Breast epithelium (tissue), 4 donors: Measurements from ENCODE around the gene MVB12B. TPM values are rescaled to one million over a fixed set of nuclear protein-coding genes. Genes with fewer than 3 reads are reported as not detected.

Experiments
- DNase-seq, 2 donors: peaks; one replicate each; pipeline ENCODE4 v3.0.0-alpha.2; 2019; ENCODE audit warnings: low spot score in 2 of 2
- H3K27ac ChIP-seq, 2 donors: fragments of 200-600 bp; sonication (generic) in 1 of 2; one replicate each; pipeline ENCODE4 v1.5.1; 2016 to 2019; ENCODE audit warnings: mild to moderate bottlenecking in 1 of 2
- H3K27me3 ChIP-seq, 2 donors: fragments of 200-600 bp; sonication (generic) in 1 of 2; one replicate each; pipeline versions ENCODE4 v1.5.1 to v1.6.0; 2017 to 2019; ENCODE audit warnings: control low read depth in 1 of 2, mild to moderate bottlenecking in 1 of 2
- H3K36me3 ChIP-seq: fragments of 200-600 bp; one replicate; pipeline ENCODE4 v1.5.1; 2019
- H3K4me1 ChIP-seq, 2 donors: fragments of 200-600 bp; sonication (generic); one replicate each; pipeline ENCODE4 v1.5.1; 2016 to 2019; ENCODE audit warnings: control low read depth in 1 of 2
- H3K4me3 ChIP-seq, 3 donors: fragments of 200-600 bp; sonication (generic); 1 replicate in 2 of 3; 2 replicates in 1 of 3; pipeline ENCODE4 v1.5.1; 2016 to 2019; ENCODE audit warnings: mild to moderate bottlenecking in 3 of 3, moderate library complexity in 2 of 3
- H3K9me3 ChIP-seq, 2 donors: fragments of 200-600 bp; sonication (generic) in 1 of 2; one replicate each; pipeline ENCODE4 v1.5.1; 2016 to 2019; ENCODE audit warnings: control low read depth in 1 of 2
- CTCF ChIP-seq, 3 donors: fragments of 450-650 bp; IDR thresholded peaks; one replicate each; pipeline ENCODE4 v1.5.1; 2016 to 2017; ENCODE audit warnings: antibody characterized with exemption in 3 of 3, mild to moderate bottlenecking in 3 of 3, moderate library complexity in 3 of 3
- POLR2A ChIP-seq: fragments of 450-650 bp; IDR thresholded peaks from one replicate; pipeline ENCODE4 v1.6.1; 2016; ENCODE audit warnings: antibody characterized with exemption, mild to moderate bottlenecking, moderate library complexity
- POLR2AphosphoS5 ChIP-seq, 3 donors: sonication (generic); formaldehyde crosslinking; IDR thresholded peaks; one replicate each; pipeline ENCODE4 v1.6.1; 2017; ENCODE audit warnings: antibody characterized with exemption in 3 of 3
- intact Hi-C: fragments of 100-400 bp; cut with DNase I; formaldehyde crosslinking; loops from one replicate; pipeline ENCODE4 v1.15.1; 2023; ENCODE audit warnings: low total_unique reads
- total RNA-seq, 3 donors: library from RNA; depleted of rRNA; stranded (reverse); fragments of >200 nt; gene quantifications; one replicate each; pipeline ENCODE4 v1.1.0, GENCODE V29; 2016

MVB12B gene
- total RNA-seq, 3 donors from 2014 or later: 8.2 to 12.6 (median 9.9) TPM

GRCh38 chr9:126461608-126462007, 135.0 kb downstream of the MVB12B start:
- intact Hi-C loops: no loop called here
- no peak for TF ChIP-seq POLR2AphosphoS5 (IDR thresholded peaks at IDR 0.05)
- no peak for TF ChIP-seq CTCF (IDR thresholded peaks at IDR 0.05)
- TF ChIP-seq POLR2A: no peak
- Histone ChIP-seq H3K4me1 (no peaks in the 10 kb centered on the region), H3K27ac (no peak overlapping the region), H3K4me3 (no peak overlapping the region), H3K36me3 (no peaks in the 10 kb centered on the region), H3K9me3 (no peaks in the 10 kb centered on the region), H3K27me3 (no peaks in the 10 kb centered on the region)
- DNase-seq: peak in 1 of 2 donors; percentile 42

- Histone ChIP-seq H3K27me3 (no peaks in the 10 kb centered on the region), H3K9me3 (no peaks in the 10 kb centered on the region), H3K36me3 (no peaks in the 10 kb centered on the region), H3K4me1 (no peaks in the 10 kb centered on the region), H3K4me3 (no peak overlapping the region), H3K27ac (no peak overlapping the region)
- intact Hi-C loops: no loop called here
- TF ChIP-seq CTCF (IDR thresholded peaks at IDR 0.05): no peak
- TF ChIP-seq POLR2AphosphoS5 (IDR thresholded peaks at IDR 0.05): no peak
- TF ChIP-seq POLR2A: no peak
- peak in 1 of 2 donors; percentile 2 for DNase-seq
These were observed 136.0 kb downstream of the MVB12B start for GRCh38 chr9:126462617-126463016.

- H3K27me3 ChIP-seq: no peaks in the 10 kb centered on the region
- DNase-seq: peak in 1 of 2 donors; percentile 15
- H3K27ac ChIP-seq: no peak overlapping the region
- H3K9me3 ChIP-seq: no peaks in the 10 kb centered on the region
- intact Hi-C loops: no loop called here
- no peak for TF ChIP-seq CTCF (IDR thresholded peaks at IDR 0.05)
- no peaks in the 10 kb centered on the region for H3K4me1 ChIP-seq
- H3K36me3 ChIP-seq: no peaks in the 10 kb centered on the region
- H3K4me3 ChIP-seq: no peak overlapping the region
These were observed 136.8 kb downstream of the MVB12B start for GRCh38 chr9:126463426-126463825.

GRCh38 chr9:126464694-126465441, 138.2 kb downstream of the MVB12B start:
- no peak overlapping the region for H3K27ac ChIP-seq
- no peaks in the 10 kb centered on the region for H3K4me1 ChIP-seq
- intact Hi-C loops: no loop called here
- H3K4me3 ChIP-seq: no peak overlapping the region
- no peak for TF ChIP-seq POLR2AphosphoS5 (IDR thresholded peaks at IDR 0.05)
- TF ChIP-seq CTCF (IDR thresholded peaks at IDR 0.05): no peak
- no peak for TF ChIP-seq POLR2A
- DNase-seq: peak in 1 of 2 donors; percentile 9
- no peaks in the 10 kb centered on the region for H3K9me3 ChIP-seq
- no peaks in the 10 kb centered on the region for H3K27me3 ChIP-seq
- no peaks in the 10 kb centered on the region for H3K36me3 ChIP-seq

GRCh38 chr9:126465977-126466376, 139.3 kb downstream of the MVB12B start:
- no peak for TF ChIP-seq POLR2A
- TF ChIP-seq CTCF (IDR thresholded peaks at IDR 0.05): no peak
- no peak for TF ChIP-seq POLR2AphosphoS5 (IDR thresholded peaks at IDR 0.05)
- no peaks in the 10 kb centered on the region for H3K27me3 ChIP-seq
- intact Hi-C loops: no loop called here
- no peaks in the 10 kb centered on the region for H3K4me1 ChIP-seq
- no peak overlapping the region for H3K4me3 ChIP-seq
- no peaks in the 10 kb centered on the region for H3K36me3 ChIP-seq
- H3K9me3 ChIP-seq: no peaks in the 10 kb centered on the region
- peak in 1 of 2 donors; percentile 42 for DNase-seq
- H3K27ac ChIP-seq: no peak overlapping the region
